KMS-11 (cell line): ENCODE results near the gene TMEM106C.

Experiments used
- H2AFZ ChIP-seq: fragments of 200-600 bp; sonication (generic); 2 replicates; pipeline ENCODE4 v1.6.1; 2016; ENCODE audit warnings: antibody characterized with exemption, mixed run types, low read depth
- H3K27ac ChIP-seq: fragments of 200-600 bp; sonication (generic); 2 replicates; pipeline ENCODE4 v1.6.1; 2016; ENCODE audit warnings: mild to moderate bottlenecking, mixed run types
- H3K27me3 ChIP-seq: fragments of 200-600 bp; sonication (generic); 2 replicates; pipeline ENCODE4 v1.6.1; 2017; ENCODE audit warnings: mild to moderate bottlenecking, low read depth, mixed run types, moderate library complexity; ENCODE audit not compliant: insufficient read depth
- H3K36me3 ChIP-seq: fragments of 200-600 bp; sonication (generic); 2 replicates; pipeline ENCODE4 v1.6.1; 2017; ENCODE audit warnings: mild to moderate bottlenecking, mixed run types; ENCODE audit not compliant: insufficient read depth
- H3K4me1 ChIP-seq: fragments of 200-600 bp; sonication (generic); 2 replicates; pipeline ENCODE4 v1.6.1; 2016; ENCODE audit warnings: mild to moderate bottlenecking, low read depth, mixed run types; ENCODE audit not compliant: poor library complexity, severe bottlenecking
- H3K4me2 ChIP-seq: fragments of 200-600 bp; sonication (generic); 2 replicates; pipeline ENCODE4 v1.7.0; 2016; ENCODE audit warnings: mild to moderate bottlenecking, mixed run types
- H3K4me3 ChIP-seq: fragments of 200-600 bp; sonication (generic); IDR thresholded peaks from 2 replicates; pipeline ENCODE4 v1.6.1; 2017; ENCODE audit warnings: low read depth, low read length, mixed read lengths; ENCODE audit not compliant: insufficient read depth
- H3K79me2 ChIP-seq: fragments of 200-600 bp; sonication (generic); 2 replicates; pipeline ENCODE4 v1.6.1; 2016; ENCODE audit warnings: low read depth, mixed run types; ENCODE audit not compliant: insufficient read depth
- H3K9ac ChIP-seq: fragments of 200-600 bp; sonication (generic); 2 replicates; pipeline ENCODE4 v1.6.1; 2016; ENCODE audit warnings: mild to moderate bottlenecking, mixed run types
- H4K20me1 ChIP-seq: fragments of 200-600 bp; sonication (generic); 2 replicates; pipeline ENCODE4 v1.6.1; 2016; ENCODE audit warnings: mild to moderate bottlenecking, mixed run types; ENCODE audit not compliant: insufficient read depth
- TF ChIP-seq, protein P1 (sequence below): fragments of 200-600 bp; sonication (generic); conservative IDR thresholded peaks from 2 replicates; pipeline ENCODE4 v1.6.1; 2017; ENCODE audit warnings: low read depth, mild to moderate bottlenecking, antibody characterized with exemption, low read length, moderate library complexity, mixed read lengths

TMEM106C gene

GRCh38 chr12:47979166-47979565 lies 15.8 kb downstream of the TMEM106C start:
- H3K79me2 ChIP-seq: no peaks in the 10 kb centered on the region
- TF ChIP-seq, protein P1, sequence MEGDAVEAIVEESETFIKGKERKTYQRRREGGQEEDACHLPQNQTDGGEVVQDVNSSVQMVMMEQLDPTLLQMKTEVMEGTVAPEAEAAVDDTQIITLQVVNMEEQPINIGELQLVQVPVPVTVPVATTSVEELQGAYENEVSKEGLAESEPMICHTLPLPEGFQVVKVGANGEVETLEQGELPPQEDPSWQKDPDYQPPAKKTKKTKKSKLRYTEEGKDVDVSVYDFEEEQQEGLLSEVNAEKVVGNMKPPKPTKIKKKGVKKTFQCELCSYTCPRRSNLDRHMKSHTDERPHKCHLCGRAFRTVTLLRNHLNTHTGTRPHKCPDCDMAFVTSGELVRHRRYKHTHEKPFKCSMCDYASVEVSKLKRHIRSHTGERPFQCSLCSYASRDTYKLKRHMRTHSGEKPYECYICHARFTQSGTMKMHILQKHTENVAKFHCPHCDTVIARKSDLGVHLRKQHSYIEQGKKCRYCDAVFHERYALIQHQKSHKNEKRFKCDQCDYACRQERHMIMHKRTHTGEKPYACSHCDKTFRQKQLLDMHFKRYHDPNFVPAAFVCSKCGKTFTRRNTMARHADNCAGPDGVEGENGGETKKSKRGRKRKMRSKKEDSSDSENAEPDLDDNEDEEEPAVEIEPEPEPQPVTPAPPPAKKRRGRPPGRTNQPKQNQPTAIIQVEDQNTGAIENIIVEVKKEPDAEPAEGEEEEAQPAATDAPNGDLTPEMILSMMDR: no peak
- peaks cover 8% of the 10 kb centered on the region; the same call in 1 of the 2 replicates for H3K27me3 ChIP-seq

DNA sequence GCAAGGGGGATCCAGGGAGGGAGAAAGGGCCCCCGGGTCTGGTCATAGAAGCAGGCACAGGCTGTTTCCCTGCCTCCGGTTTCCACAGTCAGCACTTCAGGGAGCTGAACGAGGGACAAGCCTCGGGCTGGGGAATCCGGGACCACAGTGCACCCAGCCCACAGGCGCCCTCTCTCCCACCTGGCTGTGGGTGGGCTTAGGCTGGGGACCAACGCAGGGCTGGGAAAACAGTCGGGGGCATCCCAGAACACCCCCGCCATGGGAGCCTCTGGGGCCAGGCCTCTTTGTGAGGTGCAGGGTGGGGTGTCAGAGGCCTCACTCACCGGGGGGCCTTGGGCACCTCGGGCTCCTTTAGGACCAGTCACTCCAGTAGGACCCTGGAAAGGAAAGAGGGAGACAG lies 16.3 kb downstream of the TMEM106C start:
- H3K27ac ChIP-seq: no peak overlapping the region
- H3K4me1 ChIP-seq: peaks cover 2% of the 10 kb centered on the region
- H3K4me2 ChIP-seq: no peak overlapping the region
- H3K79me2 ChIP-seq: no peaks in the 10 kb centered on the region
- TF ChIP-seq, protein P1: no peak
- H4K20me1 ChIP-seq: no peaks in the 10 kb centered on the region
- H3K36me3 ChIP-seq: no peaks in the 10 kb centered on the region
- H3K4me3 ChIP-seq: no peak overlapping the region
- no peak overlapping the region for H3K9ac ChIP-seq
- peaks cover 8% of the 10 kb centered on the region; the same call in 1 of the 2 replicates for H3K27me3 ChIP-seq
- no peak overlapping the region for H2AFZ ChIP-seq

More at GRCh38 chr12:47979166-47979565, 15.8 kb downstream of the TMEM106C start:
- Histone ChIP-seq H3K4me3 (no peak overlapping the region), H3K27ac (no peak overlapping the region), H3K4me1 (peaks cover 2% of the 10 kb centered on the region), H3K36me3 (no peaks in the 10 kb centered on the region), H4K20me1 (no peaks in the 10 kb centered on the region), H3K4me2 (no peak overlapping the region), H2AFZ (no peak overlapping the region), H3K9ac (no peak overlapping the region)

- TF ChIP-seq, protein P1: no peak
- H3K4me1 ChIP-seq: peaks cover 2% of the 10 kb centered on the region
- no peak overlapping the region for H3K4me2 ChIP-seq
- H3K4me3 ChIP-seq: no peak overlapping the region
- peaks cover 8% of the 10 kb centered on the region; the same call in 1 of the 2 replicates for H3K27me3 ChIP-seq
- H2AFZ ChIP-seq: no peak overlapping the region
- H3K79me2 ChIP-seq: no peaks in the 10 kb centered on the region
- H4K20me1 ChIP-seq: no peaks in the 10 kb centered on the region
- no peak overlapping the region for H3K27ac ChIP-seq
- no peak overlapping the region for H3K9ac ChIP-seq
- no peaks in the 10 kb centered on the region for H3K36me3 ChIP-seq
Measured at GRCh38 chr12:47980197-47980596, 16.8 kb downstream of the TMEM106C start.

- peaks cover 8% of the 10 kb centered on the region; the same call in 1 of the 2 replicates for H3K27me3 ChIP-seq
- peaks cover 2% of the 10 kb centered on the region for H3K4me1 ChIP-seq
- H3K9ac ChIP-seq: no peak overlapping the region
- no peaks in the 10 kb centered on the region for H4K20me1 ChIP-seq
- no peaks in the 10 kb centered on the region for H3K36me3 ChIP-seq
- no peaks in the 10 kb centered on the region for H3K79me2 ChIP-seq
- no peak overlapping the region for H3K27ac ChIP-seq
- TF ChIP-seq, protein P1: no peak
- H3K4me2 ChIP-seq: no peak overlapping the region
- no peak overlapping the region for H2AFZ ChIP-seq
- no peak overlapping the region for H3K4me3 ChIP-seq
Measured at GRCh38 chr12:47980779-47981495, 17.5 kb downstream of the TMEM106C start.
